HG02943 (cell line): Measurements from ENCODE around the gene SPOCK2.
A peak's percentile ranks its signal among the peaks of the same experiment; 100 is the strongest.
"Not testable (repeated sequence)": the region's sequence is repeated elsewhere in the genome, so short reads cannot be mapped to it uniquely, and the experiment has no call there.

ENCODE experiments used
- ATAC-seq: cut with Tn5 transposase; IDR thresholded peaks from one replicate; pipeline ENCODE4 v1.9.1; 2021; ENCODE audit warnings: mild to moderate bottlenecking, low read depth, moderate library complexity; ENCODE audit not compliant: unreplicated experiment

Gene SPOCK2, protein sequence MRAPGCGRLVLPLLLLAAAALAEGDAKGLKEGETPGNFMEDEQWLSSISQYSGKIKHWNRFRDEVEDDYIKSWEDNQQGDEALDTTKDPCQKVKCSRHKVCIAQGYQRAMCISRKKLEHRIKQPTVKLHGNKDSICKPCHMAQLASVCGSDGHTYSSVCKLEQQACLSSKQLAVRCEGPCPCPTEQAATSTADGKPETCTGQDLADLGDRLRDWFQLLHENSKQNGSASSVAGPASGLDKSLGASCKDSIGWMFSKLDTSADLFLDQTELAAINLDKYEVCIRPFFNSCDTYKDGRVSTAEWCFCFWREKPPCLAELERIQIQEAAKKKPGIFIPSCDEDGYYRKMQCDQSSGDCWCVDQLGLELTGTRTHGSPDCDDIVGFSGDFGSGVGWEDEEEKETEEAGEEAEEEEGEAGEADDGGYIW

DNA sequence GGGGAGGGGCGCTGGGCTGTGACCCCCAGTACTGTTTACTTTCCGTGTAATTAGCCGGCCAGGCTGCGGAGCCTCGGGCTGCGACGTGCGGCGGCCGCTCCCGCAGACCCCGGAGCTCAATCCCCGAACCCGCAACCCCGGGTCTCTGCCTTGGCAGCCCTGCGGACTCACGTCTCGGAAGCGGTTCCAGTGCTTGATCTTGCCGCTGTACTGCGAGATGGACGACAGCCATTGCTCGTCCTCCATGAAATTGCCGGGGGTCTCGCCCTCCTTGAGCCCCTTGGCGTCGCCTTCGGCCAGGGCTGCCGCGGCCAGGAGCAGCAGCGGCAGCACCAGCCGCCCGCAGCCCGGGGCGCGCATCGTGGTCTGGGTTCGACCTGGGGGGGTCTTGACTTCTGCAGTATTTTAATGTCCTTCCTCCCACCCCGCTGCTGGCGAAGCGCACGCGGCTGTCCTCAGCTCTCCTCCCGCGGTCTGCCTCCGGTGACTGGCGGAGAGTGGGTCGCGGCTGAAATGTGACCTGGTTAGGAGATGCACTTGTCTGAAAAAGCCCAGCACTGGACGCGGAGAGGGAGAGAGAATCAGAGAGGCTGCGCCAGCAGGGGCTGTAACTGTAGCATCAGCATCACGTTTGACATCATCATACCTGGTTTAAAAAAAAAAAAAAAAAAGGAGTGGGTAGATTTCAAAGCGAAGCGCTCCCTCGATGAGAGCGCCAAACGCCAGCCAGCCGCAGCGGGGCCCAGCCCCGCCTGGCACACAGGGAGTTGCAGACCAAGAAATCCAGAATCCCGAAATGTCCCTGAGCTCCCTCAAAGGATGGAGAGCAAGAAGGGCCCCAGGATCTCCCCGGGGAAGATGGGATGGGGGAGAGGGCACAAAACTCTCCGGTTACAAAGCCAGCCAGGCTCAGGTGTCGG, at the start of gene SPOCK2:
SPOCK2 (minus strand) TSS at position 583 of the 920 bp plus-strand sequence; CDS start at position 360, 223 bp downstream.
- ATAC-seq, result no peak

DNA sequence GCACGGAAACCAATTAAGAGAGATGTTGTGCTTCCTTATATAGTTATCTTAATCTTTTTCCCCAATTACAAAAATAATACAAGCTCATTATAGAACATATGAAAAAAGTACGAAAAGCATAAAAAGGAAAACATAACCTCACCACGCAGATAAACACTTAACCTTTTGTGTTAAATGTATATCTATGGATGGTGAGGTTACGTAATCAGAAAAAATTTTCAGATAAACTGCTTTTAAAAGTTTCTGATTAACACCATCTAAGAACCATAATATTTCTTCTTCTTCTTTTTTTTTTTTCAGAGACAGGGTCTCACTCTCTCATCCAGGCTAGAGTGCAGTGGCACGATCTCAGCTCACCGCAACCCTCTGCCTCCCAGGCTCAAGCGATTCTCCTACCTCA, 49.2 kb upstream of the SPOCK2 start:
- ATAC-seq, result no peak

DNA sequence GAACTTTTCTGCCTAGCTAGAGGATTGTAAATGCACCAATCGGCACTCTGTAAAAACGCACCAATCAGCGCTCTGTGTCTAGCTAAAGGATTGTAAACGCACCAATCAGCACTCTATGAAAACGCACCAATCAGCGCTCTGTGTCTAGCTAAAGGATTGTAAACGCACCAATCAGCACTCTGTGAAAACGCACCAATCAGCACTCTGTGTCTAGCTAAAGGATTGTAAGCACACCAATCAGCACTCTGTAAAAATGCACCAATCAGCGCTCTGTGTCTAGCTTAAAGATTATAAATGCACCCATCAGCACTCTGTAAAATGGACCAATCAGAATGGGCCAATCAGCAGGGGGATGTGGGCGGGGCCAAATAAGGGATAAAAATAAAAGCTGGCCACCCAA, 47.9 kb upstream of the SPOCK2 start:
- not testable (repeated sequence) for ATAC-seq

DNA sequence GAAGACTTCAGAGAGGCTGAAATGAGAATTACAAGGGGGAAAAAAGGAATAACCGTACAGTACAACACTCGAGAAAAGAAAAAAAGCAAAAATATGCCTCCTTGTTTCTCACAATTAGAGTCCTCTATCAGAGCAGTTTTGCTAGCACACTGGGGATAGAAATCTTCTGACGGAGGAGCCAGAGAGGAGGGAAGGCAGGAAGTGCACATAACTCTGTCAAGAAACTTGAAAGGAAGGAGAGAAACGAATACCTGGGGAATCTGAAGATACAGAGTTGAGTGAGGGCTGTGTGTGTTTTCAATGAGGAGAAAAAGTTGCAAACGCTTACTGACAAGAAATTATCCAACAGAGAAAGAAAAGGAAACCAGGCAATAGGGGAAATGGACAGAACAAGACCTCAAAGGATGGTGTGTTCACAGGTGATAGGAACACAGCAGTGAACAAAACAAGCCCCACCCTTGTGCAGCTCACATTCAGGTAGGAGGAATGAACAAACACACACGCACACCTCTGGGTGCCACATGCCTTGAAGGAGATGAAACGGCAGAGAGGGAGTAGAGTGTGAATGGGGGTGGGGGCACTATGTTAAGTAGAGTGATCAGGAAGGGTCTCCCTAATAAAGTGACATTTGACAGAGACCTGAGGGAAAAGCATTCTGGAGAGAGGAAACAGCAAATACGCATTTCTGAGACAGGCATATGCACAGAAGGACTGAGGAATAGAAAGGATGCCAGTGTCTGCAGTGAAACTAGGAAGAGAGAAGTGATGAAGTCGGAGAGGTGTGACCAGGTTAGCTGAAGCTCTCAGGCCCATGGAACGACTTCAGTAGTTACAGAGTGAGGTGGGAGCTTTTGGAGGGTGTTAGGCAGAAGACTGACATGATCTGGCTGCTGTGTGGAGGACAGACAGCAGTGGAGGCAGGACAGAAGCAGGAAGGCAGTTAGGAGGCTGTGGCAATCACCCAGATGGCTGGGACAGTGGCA, 46.7 kb upstream of the SPOCK2 start:
- ATAC-seq, result no peak

DNA sequence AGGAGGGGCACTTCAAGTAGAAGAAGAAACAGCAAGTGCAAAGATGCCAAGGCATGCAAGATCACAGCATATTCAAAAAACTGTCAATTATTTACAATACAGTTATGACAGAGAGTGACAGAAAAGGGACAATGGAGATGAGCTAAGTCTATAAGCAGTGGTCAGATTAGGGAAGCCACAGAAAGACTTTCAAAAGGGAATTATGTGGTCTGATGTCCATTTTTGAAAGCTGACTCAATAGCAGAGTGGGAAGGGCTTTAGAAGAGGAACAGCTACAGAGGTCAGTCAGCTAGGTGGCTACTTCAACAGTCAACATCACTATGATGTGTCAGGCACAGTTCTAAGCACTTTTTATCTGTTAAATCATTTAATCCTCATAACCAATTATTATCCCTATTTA, 45.2 kb upstream of the SPOCK2 start:
- peak; percentile 69 for ATAC-seq

DNA sequence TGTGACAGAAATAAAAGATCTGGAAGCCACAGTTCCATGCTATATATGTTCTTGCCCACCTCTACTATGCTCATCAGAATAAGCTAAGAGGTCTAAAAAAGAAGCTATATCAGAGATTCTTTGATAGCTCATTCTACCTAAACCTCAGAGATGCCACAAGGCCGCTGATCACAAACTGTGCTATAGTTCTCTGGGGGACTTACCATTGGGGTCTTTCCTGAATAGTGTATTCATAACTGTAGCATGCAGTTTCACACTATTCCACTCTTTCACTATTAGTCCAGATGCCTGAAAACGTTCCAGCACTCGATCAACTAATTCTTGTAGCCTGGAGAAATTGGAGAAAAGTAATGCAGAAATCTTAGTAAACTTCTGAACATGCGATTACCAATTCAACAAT, 44.5 kb upstream of the SPOCK2 start:
- no peak for ATAC-seq

DNA sequence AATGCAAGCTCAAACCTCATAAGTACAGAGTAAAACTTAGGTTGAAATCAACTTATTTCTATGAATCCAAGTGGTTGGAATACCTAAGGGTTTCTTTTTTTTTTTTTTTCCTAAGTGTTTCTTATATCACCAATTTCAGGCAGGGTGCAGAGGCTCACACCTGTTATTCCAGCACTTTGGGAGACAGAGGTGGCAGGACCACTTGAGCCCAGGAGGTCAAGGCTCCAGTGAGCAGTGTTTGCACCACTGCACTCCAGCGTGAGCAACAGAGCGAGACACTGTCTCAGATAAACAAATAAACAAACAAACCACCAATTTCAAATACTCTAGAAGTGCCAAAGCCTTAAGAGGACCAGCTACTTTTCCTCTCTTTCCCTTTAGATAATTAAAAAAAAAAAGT, 39.2 kb upstream of the SPOCK2 start:
- ATAC-seq, result no peak

DNA sequence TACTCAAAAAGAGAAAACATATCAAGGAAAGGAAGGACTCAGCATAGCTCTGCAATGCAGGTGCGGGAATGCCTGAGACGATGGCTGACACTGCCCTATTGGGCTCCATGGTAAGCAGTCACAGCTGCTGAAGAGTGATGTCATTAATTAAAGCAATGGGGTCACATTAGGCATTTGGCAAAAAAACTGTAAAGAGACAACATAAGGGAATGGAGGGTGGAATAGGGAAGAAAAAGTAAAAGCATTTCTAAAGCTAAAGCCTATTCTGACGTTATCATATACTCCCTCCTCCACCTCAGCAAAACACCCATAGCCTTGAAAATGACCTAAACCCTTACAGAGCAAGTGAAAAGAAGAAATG, 38.5 kb upstream of the SPOCK2 start:
- ATAC-seq, result no peak

DNA sequence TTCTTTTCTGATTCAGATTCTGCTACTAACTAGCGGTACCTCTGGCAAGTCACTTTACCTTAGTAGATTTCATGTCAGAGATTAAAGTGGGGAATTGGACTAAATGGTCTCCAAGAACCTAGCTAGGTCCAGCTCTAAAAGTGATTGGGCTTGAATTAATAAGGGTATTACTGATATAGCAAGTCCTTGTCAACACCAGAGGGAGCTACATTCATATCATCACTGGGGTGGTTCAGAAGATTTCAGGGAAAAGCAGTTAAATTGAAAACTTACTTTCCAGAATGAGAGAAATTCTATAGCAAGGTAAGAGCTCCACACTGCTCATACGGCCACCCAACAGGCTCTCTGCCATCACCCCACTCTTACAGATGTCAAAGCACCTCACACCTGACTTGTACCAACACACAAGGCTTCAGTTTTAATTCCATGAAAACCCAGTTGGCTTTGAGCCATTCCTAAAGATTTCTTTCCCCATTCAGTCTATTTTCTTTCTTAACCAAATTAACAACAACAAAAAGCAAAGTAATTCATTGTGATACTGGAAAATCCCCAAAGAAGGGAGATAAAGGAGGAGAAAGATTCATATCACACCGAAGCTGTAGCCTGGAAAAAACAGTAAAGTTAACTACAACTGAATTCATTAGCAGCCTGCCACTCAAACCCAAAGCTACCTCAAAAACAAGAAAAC, 38.0 kb upstream of the SPOCK2 start:
- no peak for ATAC-seq

DNA sequence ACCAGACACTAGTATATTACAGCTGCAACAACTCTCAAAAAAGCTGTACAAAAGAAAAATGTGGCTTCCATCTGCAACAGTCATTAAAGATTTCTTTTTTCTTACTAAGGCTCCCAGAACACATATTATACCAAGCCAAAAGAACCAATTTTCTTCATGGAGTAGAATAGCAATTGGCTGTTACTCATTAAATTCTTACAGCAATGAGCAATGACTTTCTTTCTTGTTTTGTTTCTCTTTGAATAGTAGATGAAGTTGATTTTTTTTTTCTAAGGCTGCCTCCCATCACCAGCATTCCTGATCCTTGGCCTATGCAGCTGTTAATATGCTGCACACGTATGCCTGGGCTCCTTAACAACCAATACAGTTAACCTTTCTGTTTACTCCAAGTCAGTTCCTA, 36.6 kb upstream of the SPOCK2 start:
- ATAC-seq, result no peak

DNA sequence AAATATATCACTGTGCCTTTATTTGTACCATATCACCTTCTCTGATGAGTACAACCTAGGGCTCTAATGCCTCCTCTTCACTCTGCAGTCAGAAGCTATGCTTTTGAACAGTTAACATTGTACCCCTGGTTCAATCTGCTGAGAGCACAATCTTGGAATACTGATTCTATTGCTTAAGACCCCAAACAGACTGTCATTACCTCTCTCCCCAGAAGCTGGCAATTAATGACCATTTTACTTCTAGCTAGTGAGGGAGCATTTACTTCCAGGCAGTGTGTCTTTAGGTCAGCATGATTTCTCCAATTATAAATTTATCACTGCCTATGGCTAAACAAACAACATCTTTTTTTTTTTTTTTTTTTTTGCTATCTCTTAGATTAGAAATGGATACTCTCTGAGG, 36.0 kb upstream of the SPOCK2 start:
- ATAC-seq, result no peak

DNA sequence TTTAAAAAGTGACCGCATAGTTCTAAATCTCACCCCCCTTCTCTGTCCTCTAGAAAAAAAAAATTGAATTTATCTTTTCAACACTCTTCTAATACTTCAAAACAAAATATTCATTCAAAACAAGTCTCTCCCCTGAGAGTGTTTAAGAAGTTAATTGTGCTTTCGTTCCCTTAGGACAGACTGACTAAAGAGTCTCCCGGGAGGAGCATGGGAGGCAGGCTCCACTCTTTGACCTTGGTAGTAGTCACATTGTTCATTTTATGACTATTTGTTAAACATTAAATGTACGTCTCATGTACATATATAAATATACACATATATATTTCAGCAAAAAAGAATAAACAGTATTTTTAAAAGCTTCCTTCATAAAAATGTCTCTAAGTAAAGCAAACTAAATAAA, 35.3 kb upstream of the SPOCK2 start:
- no peak for ATAC-seq

DNA sequence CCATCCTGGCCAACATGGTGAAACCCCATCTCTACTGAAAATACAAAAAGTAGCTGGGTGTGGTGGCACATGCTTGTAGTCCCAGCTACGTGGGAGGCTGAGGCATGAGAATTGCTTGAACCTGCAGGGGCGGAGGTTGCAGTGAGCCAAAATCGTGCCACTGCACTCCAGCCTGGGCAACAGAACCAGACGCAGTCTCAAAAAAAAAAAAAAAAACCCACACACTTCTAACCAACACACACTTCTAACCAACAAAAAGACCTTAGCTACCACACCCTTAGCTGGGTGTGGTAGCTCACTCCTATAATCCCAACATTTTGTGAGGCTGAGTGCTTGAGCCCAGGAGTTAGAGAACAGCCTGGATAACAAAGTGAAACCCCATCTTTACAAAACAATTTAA, 33.9 kb upstream of the SPOCK2 start:
- no peak for ATAC-seq

DNA sequence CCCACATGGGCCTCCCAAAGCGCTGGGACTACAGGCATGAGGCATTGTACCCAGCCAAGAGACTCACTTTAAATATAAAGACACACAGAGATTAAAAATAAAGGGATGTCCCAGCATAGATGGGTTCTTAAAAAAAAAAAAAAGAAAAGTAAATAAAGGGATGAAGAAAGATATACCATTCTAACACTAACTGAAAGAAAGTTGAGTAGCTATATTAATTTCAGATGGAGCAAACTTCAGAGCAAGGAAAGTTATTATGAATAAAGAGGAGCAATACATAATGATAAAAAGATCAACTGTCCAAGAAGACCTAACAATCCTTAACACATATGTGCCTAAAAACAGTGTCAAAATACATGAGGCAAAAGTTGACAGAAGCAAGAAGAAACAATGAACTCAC, 33.0 kb upstream of the SPOCK2 start:
- no peak for ATAC-seq

DNA sequence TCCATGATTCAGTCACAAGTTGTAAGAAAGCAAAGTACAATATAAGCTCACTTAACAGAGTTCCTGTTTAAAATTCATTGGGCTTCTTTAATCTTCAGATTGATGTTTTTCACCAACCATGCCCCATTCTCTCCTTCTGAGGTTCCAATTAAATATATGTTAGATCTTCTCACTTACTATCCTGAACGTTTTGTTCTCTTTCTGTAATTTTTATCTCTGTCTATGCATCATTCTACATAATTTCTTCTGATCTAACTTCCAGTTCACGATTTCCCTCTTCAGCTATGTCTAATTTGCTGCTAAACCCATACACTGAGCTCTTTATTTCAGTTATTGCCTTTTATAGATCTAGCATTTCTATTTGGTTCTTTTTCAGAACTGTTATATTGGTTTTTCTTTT, 28.0 kb upstream of the SPOCK2 start:
- ATAC-seq, result no peak

DNA sequence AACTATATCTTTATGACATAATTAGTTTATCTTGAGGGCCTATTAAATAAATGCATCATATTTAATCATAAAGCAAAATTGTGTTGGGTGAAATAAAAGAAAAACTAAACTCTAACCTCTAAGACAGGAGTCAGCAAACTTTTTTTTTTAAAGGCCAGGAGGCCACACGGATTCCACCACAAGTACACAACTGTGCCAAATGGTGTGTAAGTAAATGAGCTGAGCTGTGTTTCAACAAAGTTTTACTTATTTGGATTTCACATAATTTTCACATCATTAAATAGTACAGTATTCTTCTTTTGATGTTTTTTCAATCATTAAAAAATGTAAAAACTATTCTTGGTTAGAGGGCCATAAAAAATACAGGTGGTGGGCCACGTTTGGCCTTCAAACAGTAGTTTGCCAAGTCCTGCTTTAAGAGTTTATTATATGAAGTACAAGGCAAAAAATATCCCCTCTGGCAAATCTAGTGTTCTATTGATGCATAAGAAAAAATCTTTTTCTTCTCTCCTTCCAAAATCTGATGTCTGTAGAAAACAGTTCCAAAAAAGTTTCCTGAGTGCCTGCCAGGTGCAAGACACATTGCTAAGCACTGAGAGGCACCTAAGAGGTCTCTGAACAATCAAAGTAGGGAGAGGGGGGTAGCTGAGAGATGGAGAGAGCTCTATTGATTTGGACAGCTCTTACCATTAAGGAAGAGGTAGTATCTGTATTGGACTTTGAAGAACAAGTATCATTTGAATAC, 26.5 kb upstream of the SPOCK2 start:
- no peak for ATAC-seq

DNA sequence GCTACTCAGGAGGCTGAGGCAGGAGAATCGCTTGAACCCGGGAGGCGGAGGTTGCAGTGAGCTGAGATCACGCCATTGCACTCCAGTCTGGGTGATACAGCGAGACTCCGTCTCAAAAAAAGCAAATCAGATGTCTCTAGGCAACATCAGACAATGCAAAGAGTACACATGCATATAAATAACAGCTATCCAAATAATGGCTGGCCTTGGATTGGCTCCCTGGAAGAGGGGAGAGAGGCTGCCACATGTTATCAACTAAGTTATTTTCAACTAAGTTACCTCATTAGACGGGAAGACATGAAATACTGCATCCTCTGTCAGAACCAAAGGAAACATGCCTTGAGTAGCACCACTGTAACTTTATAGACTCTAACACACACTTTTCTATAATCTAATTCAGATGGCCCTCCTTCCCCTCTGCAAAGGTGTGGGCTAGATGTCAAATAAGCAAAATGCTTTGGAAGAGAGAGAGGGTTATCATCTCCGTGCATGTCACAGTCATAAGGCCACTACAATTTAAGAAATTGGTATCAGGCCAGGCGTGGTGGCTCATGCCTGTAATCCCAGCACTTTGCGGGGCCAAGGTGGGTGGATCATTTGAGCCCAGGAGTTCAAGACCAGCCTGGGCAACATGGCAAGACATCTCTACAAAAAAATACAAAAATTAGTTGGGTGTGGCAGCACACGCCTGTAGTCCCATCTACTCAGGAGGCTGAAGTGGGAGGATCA, 22.5 kb upstream of the SPOCK2 start:
- ATAC-seq, result no peak

DNA sequence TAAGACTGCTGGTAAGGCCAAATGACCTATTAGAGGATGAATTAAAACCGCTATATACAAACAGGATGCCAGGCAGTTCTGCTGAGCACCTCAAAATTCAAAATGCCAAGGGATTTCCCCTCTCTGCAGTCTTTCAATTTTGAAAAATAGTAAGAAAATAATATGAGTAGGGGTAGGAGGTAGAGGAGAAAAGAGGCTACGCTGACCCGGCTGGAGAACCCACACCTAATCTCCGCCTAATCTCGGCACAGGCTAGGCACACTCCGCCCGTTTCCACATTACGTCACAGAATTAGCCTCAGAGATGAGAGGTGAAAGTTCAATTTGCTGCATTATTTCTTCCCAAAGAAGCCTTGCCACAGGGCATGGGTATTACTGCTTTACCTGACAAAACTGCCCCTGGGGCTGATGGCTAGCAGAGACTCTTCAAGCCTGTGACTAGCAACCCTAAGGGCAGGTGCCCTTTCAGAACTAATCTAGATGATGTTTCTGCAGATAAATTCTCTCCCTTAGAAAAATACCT, 21.3 kb upstream of the SPOCK2 start:
- no peak for ATAC-seq
